HEK293T (cell line): ENCODE data around the gene BSCL2.

Experiments
- BHLHE40 ChIP-seq: fragments of 450-650 bp; IDR thresholded peaks from 2 replicates; pipeline ENCODE4 v1.6.1; 2016; ENCODE audit warnings: mild to moderate bottlenecking, moderate library complexity, borderline replicate concordance
- FOXK2 ChIP-seq: fragments of 450-650 bp; IDR thresholded peaks from 2 replicates; pipeline ENCODE4 v1.6.1; 2016; ENCODE audit warnings: mild to moderate bottlenecking
- SUZ12 ChIP-seq: fragments of 450-650 bp; IDR thresholded peaks from 2 replicates; pipeline ENCODE4 v1.6.1; 2016; ENCODE audit warnings: mild to moderate bottlenecking

DNA sequence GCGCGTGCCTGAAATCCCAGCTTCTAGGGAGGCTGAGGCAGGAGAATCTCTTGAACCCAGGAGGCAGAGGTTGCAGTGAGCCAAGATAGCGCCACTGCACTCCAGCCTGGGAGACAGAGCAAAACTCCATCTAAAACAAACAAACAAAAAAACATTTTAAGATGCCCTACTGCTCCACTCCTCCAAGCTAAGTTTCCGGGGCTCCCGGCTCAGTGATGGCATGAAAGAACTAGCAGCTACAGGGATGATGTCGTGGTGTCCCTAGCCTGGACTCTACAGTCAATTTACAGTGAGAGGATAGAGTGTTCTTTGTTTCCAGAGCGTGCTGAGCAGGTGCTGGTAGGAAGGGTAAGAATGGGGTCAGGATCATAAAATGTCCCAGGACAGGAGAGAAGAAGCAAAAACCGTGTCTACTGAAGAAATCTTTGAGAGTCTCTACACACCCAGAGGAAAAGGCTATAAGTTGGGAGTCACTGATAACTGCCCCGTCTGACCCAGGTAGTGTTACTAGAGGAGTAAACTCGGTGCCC, 47.9 kb upstream of the BSCL2 start:
- TF ChIP-seq SUZ12 (no peak), FOXK2 (no peak), BHLHE40 (no peak)
